ENCODE measurements around the gene PILRA.
A peak's percentile ranks its signal among the peaks of the same experiment; 100 is the strongest.
"Not testable (repeated sequence)": the region's sequence is repeated elsewhere in the genome, so short reads cannot be mapped to it uniquely, and the experiment has no call there.

The PILRA gene

DNA sequence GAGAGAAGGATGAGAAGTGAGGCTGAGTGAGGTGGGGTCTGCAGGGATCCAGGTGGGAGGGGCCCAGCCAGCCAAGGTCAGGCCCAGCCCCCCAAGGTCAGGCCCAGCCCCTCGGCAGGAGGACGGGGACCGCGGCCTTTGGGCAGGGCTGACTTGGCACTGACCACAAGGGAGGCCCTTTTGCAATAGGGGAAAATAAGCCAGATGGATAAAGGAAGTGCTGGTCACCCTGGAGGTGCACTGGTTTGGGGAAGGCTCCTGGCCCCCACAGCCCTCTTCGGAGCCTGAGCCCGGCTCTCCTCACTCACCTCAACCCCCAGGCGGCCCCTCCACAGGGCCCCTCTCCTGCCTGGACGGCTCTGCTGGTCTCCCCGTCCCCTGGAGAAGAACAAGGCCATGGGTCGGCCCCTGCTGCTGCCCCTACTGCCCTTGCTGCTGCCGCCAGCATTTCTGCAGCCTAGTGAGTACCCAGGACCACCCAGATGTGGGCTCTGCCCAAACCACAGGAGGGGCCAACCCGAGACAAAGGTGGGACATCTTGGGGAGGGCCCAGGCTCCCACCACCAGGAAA, at the start of gene PILRA:
TSS of gene PILRA (plus strand) at position 227 of the 571 bp plus-strand sequence. CDS start at position 397, 170 bp downstream.
- DNase-seq: no peak

DNA sequence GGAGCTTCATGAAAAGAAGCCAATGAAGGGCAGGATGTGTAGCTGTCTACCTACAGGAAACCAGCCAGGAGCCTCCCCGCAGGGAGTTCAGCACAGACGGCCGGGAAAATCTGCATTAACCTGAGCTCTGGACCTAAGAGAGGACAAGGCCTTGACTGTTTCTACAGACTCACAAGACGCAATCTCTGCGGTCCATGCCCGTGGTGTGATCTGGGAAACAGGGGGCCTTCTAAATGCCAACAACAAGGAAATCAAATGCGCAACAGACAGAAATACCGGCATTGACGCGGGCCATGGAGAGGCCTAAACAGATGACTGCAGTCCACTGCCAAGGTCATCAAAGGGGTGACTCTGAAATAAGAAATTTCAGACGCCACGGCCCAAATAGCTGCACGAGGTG, 49.1 kb upstream of the PILRA start:
- DNase-seq: not testable (repeated sequence)

DNA sequence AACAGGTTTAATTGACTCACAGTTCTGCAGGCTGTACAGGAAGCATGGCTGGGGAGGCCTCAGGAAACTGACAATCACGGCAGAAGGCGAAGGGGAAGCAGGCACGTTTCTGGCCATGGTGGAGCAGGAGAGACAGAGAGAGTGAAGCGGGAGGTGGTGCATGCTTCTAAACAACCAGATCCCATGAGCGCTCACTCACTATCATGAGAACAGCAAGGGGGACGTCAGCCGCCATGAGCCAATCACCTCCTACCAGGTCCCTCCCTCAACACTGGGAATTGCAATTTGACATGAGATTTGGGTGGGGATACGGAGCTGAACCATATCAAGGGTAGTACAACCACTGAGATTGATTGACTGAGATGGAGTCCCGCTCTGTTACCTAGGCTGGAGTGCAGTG, 47.6 kb upstream of the PILRA start:
- DNase-seq: not testable (repeated sequence)

DNA sequence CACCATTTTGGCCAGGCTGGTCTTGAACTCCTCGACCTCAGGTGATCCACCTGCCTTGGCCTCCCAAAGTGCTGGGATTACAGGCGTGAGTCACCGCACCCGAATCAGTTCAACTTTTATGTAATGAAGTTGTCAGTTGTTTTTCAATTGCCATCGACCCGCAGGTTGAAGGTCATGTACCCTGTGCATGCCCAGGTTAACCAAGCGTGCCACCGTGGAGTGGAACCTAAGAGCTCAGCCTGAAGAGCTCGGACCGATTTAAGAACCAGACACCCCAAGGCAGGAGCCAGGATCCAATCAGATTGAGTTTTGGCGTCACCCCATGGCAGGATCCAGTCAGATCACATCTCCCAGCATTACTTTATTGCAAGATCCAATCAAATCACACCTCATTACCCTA, 46.4 kb upstream of the PILRA start:
- DNase-seq: not testable (repeated sequence)

DNA sequence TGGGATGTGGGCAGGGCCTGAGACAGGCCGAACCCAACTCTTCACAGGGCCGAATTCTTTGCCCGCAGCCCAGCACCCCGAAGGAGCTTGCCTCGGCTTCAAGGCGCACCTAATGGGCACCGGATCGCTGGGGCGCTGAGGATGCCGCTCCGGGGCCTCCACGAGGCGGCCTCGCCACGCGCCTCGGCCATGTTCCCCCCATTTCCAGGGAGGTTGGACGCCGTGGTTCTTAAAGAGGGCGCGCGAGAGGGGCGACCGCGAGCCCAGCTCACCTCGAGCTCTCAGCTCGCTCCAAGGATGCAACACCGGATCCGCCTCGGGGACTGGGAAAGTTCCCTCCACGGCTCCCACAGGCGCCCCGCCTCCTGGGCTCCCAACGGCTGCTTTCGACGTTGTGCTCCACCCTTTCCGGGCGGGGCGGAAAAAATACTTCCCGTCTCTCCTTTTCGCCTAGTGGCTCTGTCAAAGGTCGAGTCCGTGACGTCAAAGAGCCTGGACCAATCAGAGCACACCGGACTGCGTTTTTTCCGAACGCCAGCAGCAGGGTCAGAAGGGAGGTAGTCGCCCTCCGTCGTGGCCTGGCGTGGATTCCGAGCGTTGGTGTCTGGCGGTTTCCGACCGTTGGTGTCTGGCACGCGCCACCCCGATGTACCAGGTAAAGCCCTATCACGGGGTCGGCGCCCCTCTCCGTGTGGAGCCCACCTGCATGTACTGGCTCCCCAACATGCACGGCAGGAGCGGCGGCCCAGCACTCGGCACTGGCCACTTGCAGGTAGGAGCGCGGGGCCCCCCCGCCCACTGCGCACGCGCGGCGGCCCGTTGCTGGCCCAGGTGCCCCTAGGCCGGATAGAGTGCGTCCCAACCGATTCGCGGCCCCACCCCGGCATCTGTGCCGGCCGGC, 37.5 kb upstream of the PILRA start:
- peak; percentile 83 for DNase-seq

DNA sequence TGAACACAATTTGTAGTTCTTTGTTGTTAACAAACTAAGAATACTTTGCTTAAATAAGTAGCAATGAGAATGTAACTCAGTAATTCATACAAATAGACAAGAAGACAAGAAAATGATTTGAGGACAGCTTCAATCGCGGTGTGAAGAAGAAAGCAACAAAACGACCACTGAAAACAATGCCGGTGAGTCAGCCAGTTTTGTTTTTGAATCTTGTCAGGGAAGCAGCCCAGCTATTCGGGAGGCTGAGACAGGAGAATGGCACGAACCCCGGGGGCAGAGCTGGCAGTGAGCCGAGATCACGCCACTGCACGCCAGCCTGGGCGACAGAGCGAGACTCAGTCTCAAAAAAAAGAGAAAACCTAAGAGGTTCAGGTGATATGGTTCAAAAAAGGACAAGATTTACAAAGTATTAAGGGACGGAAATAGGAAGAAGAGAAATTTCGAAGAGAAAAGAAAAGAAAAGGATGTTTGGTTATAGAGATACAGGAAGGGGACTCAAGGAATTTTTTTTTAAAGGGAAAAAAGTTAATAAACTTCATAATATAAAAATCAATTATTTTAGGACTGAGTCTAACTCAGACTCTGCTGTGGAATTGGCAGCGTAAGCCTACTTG, 35.1 kb upstream of the PILRA start:
- not testable (repeated sequence) for DNase-seq

DNA sequence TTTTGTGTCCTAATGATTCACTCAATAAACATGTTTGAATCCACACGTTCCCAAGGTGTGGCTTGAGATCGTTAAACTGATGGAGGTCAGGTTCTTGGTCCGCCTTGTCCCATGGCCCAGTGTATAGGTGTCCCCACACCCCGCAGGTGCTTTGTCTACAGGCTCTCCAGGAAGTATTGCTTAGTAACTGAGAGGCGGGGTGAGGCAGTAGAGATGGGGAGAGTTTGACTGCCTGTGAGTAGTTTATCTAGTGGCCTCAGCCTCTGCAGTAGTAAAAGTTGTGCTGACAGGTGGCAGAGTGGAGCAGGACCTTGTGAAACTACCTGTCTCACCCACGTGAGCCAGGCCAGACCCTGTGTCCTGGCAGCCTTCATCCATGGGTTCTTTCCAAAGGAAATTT, 32.0 kb upstream of the PILRA start:
- DNase-seq: not testable (repeated sequence)

DNA sequence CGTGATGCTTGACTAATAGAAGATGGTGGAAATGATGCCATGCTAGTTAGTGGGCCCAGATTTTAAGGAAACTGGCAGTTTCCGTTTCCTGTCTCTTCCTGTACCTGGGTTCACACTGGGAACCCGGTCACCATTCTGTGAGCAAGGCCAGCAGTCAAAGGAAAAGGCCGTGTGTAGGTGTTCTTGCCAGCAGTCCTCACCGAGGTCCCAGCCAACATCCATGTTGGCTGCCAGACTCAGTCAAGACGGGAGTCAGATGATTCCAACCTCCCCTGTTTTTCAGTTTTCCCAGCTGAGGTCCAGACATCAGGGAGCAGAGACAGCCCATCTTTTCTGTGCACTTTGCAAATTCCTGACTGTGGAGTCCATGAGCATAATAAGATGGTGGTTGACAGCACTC, 30.5 kb upstream of the PILRA start:
- no peak for DNase-seq

DNA sequence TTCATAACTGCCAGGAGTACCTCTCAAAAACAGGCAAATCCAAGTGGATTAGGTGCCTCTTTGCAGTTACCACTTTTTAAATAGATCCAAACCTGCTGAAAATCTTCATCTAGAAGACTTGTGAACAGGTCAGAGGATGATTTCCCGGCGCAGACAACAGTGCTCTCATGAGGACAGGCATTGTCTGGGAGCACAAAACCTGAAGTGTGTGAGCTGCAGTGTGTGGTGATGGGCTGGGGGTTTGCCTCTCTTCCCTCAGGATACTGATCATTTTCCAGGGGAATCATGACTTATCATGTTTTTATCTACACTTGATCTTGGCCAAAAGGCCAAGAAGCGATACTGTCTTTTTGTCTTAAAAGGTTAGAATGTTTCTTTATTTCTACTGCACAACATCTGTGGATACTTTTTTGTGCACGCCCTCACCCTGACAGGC, 29.1 kb upstream of the PILRA start:
- not testable (repeated sequence) for DNase-seq

DNA sequence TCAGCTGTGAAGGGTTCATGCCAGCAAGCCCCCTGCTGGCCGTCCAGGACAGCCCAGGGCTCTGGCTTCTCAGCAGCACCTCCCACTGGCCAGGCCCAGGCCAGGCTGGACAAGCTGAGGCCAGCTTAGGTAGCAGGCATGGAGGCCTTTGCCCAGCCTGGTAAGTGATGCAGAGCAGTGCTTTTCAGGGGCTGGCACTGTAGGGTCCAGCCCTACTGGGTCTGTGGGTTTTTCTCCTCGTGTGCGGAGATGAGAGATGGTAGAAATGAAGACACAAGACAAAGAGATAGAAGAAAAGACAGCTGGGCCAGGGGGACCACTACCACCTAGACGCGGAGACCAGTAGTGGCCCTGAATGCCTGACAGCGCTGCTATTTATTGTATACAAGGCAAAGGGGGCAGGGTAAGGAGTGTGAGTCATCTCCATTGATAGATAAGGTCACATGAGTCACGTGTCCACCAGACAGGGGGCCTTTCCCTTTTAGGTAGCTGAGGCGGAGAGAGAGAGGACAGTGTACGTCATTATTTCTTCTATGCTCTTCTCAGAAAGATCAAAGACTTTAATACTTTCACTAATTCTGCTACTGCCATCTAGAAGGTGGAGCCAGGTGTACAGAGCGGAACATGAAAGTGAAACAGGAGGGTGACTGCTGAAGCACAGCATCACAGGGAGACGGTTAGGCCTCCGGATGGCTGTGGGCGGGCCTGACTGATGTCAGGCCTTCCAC, 28.6 kb upstream of the PILRA start:
- not testable (repeated sequence) for DNase-seq

DNA sequence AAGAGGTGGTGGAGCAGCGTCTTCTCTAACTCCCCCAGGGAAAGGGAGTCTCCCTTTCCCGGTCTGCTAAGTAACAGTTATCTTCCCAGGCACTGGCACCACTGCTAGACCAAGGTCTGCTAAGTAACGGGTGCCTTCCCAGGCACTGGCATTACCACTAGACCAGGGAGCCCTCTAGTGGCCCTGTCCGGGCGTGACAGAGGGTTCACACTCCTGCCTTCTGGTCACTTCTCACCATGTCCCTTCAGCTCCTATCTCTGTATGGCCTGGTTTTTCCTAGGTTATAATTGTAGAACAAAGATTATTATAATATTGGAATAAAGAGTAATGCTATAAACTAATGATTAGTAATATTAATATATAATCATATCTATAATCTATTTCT, 28.0 kb upstream of the PILRA start:
- peak; percentile 1 for DNase-seq

DNA sequence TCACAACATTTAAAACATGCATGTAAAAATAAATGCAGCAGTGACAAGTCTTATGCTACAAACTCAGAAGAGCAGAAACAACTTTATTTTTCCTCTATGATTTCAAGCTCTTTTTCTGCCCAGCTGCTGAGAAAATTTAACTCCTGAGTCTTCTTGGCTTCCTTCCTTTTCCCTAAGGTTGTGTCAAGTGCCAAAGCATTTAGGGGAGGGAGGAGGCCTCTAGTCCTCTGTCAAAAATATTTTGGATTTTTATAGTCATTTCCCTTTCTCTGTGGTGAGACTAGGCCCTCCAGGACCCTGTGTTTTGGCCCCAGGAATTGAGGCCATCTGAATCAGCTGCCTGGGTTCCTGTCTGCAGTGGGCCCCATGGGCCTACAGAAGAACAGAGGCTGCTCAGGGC, 26.4 kb upstream of the PILRA start:
- DNase-seq: no peak

DNA sequence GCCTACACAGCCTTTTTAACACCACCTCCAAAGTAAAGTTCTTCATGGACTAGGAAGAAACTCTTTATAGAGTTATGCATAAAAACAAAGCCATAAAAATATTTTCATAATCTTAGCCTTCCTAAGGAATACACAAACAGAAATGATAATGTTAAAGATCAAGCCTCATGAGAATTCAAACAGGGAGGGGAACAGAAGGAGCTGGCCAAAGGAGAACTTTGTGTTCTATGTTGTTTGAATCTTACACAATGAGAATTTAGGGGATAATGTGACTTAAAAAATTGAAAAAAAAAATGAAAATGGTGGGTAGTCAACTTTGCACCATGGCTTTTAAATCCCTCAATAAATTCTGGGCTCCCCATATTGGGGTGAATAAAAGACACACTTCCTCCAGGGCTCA, 24.5 kb upstream of the PILRA start:
- DNase-seq: no peak

DNA sequence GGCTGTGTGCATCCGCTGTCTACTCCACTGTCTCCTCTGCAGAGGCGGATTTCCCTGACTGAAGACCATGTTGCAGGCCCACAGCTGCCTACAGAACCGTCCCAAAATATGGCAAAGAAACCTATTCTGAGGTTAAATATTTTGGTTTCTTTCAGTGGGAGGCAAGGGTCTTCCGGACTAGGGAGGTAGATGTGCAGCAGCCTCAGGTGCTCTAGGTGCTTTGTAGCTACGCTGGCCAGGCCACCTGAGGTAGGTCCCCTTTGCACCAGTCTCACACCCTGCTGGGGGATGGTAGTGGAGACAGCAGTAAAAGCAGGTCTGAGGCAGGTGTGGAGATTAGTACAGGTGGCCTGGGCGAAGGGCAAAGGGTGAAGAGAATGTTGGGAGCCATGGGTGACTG, 23.5 kb upstream of the PILRA start:
- no peak for DNase-seq

DNA sequence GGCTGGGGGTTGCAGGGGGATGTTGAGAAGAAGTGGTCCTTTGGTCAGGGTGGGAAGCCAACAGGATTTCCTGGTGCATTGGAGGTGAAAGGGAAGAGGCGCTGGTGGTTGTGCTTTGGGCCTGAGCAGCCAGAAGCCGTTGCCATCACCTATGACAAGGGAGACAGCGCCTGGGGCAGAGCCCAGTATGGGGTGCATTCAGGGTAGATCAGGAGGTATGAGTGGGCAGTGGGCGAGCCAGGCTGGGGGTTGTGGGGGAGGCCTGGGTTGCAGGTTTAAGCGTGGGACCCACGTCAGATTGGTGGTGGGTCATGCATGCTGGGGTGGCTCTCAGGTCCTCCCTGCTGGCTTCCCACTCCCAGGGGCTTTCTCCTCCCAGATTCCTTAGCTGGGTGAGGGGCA, 21.6 kb upstream of the PILRA start:
- DNase-seq: no peak

DNA sequence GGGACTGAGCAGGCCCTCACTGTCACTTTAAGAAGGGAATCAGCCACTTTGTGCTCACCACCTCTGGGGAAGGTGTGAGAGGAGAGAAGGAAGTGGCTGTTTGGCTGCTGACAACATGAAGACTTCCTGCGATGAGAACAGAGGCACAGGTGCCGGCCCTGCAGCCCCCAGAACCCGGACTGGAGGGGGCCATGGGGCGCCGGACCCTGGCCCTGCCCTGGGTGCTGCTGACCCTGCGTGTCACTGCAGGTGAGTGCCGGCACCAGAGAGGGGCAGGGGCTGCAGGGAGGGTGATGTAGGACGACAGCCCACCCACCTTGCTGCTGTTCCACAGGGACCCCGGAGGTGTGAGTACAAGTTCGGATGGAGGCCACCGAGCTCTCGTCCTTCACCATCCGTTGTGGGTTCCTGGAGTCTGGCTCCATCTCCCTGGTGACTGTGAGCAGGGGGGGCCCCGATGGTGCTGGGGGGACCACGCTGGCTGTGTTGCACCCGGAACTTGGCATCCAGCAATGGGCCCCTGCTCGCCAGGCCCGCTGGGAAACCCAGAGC, 21.0 kb upstream of the PILRA start:
- not testable (repeated sequence) for DNase-seq

DNA sequence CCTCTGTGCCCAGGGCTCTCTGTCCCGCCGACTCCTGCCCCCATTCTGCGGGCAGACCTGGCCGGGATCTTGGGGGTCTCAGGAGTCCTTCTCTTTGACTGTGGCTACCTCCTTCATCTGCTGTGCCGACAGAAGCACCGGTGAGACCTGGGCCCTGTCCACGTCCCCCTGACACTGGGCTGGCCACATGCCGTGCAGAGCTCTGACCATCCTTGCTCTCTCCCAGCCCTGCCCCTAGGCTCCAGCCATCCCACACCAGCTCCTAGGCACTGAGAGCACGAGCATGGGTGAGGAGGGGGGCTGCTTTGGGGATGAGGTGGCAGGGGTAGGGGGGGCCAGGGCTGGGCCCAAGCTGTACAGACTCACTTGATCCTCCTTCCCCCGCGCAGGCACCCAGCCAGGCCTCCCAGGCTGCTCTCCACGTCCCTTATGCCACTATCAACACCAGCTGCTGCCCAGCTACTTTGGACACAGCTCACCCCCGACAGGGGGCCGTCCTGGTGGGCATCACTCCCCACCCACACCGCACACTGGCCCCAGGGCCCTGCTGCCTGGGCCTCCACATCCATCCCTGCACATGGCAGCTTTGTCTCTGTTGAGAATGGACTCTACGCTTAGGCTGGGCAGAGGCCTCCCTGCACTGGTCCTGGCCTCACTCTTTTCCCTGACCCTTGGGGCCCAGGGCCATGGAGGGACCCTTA, 20.2 kb upstream of the PILRA start:
- DNase-seq: no peak

DNA sequence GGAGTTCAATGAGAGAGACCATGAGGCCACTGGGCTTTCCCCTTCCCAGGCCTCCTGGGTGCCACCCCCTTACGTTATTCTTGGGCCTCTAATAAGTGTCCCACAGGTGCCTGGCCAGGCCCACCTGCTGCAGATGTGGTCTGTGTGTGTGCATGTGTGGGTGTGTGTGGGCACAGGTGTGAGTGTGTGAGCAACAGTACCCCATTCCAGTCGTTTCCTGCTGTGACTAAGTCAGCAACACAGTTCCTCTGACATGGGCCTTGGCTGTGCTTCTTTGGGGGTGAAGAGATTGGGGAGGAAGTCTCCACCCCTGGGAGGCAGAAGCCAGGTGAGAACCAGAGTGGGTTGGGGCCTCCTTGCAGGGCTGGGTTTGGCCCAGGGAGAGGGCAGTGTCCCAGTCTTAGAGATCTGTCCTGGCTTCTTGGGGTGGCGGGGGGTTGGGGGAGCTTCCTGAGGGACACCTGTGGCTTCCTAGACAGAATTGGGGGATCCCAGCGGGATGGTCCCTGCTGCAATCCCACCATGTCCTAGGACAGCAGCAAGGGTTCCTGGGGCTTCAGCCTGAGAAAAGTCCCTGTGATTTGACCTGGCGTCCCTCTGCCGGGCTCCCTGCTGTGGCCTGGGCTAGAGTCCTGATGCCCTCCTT, 19.5 kb upstream of the PILRA start:
- DNase-seq: no peak

DNA sequence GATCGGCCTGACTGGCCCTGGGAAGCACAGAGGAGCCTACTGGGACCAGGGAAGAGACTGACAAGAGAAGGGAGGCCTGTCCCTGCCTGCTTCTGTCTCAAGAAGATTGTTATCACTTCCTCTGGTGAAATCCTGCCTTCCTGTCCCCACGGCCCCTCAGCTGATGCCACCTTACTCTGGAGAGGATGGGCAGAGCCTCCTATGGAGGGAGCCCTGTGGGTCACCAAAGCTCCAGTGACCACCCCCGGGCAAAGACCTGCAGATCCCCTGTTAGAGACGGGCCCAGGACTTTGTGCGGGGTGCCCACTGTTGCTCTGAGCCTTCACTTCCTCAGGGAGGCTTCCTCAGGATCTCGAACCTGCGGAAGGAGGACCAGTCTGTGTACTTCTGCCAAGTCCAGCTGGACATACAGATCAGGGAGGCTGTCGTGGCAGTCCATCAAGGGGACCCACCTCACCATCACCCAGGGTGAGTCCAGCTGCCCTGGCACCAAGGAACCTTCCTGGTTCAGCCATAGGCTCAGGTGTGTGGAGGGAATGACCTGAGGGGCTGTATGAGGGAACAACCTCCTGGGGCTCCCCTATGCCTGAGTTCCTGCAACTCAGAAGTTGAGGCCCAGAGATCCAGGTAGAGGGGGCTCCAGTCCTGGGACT, 16.7 kb upstream of the PILRA start:
- DNase-seq: no peak

DNA sequence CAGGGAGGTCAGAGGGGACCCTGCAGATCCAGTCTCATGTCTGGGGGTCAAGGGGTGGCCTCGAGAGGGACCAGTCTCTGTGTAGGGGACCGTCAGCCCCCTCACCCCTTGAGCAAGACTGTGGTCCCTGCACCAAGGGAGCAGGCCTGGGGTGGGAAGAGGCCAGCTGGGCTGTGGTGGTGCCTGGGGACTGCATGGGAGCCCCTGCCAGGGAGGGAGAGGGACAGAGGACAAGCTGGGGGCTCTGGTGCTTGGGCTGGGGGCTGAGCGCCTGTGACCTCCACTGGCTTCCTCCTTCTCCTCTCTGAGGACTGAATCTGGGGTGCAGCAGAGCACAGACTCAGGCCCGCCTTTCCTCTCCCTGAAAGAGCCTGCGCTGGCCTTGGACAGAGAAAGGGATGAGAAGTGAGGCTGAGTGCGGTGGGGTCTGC, 16.1 kb upstream of the PILRA start:
- DNase-seq: no peak
